Measurements from ENCODE around the gene SLC8A1.

Gene SLC8A1

DNA sequence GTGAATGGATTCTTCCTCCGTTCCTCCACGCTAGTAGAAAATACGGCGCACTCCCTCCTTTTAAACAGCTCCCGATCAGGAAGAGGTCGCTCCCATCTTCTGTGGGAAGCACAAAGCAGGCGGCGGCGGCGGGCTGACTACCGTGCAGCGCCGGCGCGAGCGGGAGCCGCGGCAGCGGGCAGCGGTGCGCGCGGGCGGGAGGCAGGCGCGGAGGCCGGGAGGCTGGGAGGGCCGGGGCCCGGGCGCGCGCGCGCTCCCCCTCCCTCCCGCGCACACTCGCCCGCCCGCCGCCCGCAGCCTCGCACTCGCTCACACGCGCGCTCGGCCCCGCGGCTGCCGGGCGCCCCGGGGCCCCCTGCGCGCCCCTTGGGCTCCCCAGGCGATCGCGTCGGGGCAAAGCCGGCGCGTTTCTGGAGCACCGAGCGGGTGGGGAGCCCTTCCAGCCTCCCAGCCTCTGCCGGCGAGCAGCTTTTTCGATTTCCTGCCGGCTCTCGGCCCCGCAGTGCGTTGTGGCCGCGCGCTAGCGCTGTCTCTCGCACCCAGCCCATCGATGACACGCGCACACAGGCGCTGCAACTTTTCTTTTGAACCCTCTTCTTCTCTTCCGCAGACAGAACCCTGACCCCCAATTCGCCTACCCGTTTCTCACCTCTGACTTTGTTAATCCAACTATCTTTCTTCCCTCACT lies at the start of gene SLC8A1:
Gene SLC8A1, minus strand, starts transcription at position 173 of the 688 bp plus-strand sequence.
- DNase-seq (ENCODE audit: low read depth in 2 of 2), result no peak

DNA sequence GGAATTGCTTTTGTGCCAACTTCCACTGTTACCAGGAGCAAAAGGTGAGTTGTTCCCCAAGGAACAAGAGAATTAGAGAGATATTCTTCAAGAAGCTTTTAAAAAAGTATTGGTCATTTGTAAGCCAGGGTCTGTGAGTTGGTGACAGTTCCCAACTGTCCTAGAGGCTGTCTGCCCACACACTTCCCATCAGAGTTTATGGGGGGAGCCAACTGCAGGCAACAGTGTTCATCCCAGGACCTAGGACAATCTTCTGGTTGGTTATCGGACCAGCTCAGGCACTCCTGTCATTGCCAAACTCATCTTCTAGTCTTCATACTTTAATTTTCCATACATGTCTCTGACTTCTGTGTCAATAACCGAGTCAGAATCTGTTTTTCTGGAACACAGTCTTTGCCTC lies 47.5 kb upstream of the SLC8A1 start:
- DNase-seq (ENCODE audit: low read depth in 2 of 2), result no peak

DNA sequence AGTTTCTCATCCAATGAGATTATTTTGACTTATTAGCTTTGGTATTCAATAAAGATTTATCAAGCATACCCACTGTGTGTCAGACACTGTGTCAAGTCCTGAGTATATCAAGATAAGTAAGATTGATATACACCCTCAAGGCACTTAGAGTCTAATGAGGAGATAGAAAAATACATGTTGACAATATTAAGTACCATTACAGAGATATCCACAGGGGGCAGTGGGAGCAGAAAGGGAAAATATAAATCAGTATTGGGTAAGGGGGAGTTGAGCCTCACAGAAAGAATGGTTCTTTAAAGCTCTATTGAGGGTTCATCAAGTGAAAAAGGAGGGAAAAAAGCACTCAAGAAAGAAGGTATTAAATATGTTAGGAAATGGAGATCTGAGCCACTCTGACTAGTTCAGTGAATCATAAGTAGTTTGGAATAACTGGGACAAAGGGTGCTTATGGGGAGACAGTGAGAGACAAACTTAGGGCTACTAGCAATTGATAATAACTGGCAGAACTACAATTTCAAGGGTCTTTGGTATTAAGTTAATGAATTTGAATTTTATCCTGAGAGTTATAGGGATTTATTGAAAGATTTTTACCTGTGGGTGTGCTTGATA lies 45.5 kb upstream of the SLC8A1 start:
- DNase-seq (ENCODE audit: low read depth in 2 of 2), result no peak

- no peak for DNase-seq (ENCODE audit: low read depth in 2 of 2)
Observed at GRCh38 chr2:40489678-40489960, 37.7 kb upstream of the SLC8A1 start.

DNA sequence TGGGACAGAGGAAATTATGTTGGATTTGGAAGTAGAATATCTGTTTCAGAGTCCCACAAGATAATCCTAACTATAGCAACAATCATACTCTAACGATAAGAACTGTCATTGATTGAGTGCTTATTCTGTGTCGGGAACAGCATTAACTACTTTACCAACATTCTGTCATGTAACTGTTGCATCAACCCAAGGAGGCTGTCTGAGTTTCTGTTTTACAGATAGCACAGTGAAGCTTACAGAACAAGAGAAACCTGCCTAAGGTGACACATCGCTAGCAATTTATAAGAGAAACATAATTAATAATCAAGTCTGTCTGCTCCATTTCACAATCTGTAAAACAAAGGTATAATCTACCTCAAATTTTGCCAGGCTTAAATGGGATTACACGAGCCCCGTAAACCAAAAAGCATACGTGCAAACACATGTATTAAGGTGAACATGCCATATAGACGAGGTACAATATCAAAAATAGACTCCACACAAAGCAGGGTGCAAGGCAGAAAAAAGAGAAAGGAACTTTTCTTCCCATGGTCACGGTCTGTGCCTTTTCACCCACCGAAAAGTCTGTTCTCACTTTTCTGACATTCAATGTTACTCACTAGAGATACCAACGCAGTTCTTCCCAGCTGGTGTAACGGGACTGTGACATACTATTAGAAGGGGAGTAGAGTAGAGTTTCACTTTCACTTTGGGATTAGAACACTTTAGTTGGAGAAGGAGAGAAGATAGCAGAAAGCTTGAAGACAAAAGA lies 37.2 kb upstream of the SLC8A1 start:
- no peak for DNase-seq (ENCODE audit: low read depth in 2 of 2)

DNA sequence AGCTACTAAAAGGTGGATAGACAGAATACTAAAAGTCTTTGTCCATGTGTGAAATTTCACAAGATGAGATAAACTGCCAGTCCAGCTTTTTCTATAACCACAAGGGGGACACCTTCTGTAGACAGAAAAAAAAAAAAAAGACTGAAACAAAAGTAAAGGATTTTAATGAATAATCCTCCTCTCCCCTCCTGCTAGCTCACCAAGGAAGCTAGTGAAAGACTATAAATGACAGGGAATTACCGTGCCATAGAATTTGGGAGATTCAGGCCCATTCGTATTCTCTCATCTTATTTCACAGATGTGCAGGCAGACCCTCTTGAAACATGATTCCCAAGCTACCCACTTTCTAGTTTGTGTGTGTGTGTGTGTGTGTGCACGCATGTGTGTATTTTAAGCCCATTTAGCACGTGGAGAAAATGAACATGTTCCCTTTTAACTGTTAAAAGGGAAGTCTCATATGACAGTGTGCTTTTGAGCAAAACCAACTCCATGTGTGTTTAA lies 36.3 kb upstream of the SLC8A1 start:
- no peak for DNase-seq (ENCODE audit: low read depth in 2 of 2)

DNA sequence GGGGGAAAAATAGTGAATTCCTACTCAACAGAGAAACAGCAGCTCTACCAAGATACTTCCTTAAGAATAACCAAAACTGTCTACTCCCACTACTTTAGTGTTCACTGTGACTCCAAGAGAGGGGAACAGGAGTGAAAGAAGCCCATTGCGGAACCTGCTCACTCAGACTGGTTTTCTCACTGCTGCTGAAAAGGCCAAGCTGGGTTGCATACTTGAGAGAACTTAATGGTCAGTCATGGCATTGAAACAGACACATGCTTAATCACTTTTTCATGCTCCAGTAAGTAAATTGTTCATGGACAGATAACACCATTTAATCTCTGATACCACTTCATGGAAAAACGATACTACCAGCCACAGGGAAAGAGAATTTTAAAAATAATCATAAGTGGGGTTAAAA lies 35.7 kb upstream of the SLC8A1 start:
- no peak for DNase-seq (ENCODE audit: low read depth in 2 of 2)

GRCh38 chr2:40485854-40486253 lies 34.0 kb upstream of the SLC8A1 start:
- no peak for DNase-seq (ENCODE audit: low read depth in 2 of 2)

DNA sequence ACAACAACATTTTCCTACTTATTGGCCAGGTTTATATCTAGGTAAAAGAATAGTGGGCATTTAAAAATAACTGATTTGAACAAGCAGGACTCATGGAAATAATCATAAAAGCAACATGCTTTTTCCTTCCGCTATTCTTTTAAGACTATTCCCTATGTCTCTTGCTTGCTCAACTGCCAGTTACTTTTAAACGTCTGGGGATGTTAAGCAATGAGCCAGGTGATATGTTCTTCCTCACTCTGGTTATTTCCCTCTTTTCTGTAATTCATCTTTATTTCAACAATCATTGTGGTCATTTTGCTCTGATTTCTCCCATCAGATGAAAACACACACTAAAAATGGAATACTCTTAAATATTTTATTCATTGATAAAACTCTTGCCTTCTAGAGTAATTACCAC lies 33.4 kb upstream of the SLC8A1 start:
- no peak for DNase-seq (ENCODE audit: low read depth in 2 of 2)

- DNase-seq (ENCODE audit: low read depth in 2 of 2), result no peak
Observed at GRCh38 chr2:40483549-40484243, 31.8 kb upstream of the SLC8A1 start.

- no peak for DNase-seq (ENCODE audit: low read depth in 2 of 2)
Observed at GRCh38 chr2:40480596-40480995, 28.7 kb upstream of the SLC8A1 start.

- DNase-seq (ENCODE audit: low read depth in 2 of 2), result no peak
Observed at GRCh38 chr2:40480073-40480472, 28.2 kb upstream of the SLC8A1 start.

DNA sequence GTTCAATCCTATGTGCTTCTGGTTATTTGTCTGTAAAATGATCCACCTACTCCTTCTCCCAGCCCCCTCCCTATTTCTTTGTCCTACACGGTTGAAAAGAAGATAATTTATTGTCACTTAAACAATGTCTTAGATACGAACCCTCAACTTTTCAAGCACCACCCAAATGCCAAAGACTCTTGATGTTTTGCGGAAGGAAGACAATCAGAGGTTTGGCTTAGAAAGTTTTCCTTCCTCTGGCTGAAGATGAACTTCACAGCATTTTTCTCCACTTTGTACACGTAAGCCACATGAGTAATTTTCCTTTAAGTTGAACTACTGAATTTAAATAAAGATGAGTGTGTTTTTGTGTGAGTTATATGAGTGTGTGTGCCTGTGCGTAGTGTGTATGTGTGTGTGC lies 25.5 kb upstream of the SLC8A1 start:
- DNase-seq (ENCODE audit: low read depth in 2 of 2), result no peak

GRCh38 chr2:40476436-40476835 lies 24.5 kb upstream of the SLC8A1 start:
- DNase-seq (ENCODE audit: low read depth in 2 of 2), result no peak

GRCh38 chr2:40474306-40474705 lies 22.4 kb upstream of the SLC8A1 start:
- DNase-seq (ENCODE audit: low read depth in 2 of 2), result no peak

GRCh38 chr2:40471866-40472265 lies 20.0 kb upstream of the SLC8A1 start:
- DNase-seq (ENCODE audit: low read depth in 2 of 2), result no peak

DNA sequence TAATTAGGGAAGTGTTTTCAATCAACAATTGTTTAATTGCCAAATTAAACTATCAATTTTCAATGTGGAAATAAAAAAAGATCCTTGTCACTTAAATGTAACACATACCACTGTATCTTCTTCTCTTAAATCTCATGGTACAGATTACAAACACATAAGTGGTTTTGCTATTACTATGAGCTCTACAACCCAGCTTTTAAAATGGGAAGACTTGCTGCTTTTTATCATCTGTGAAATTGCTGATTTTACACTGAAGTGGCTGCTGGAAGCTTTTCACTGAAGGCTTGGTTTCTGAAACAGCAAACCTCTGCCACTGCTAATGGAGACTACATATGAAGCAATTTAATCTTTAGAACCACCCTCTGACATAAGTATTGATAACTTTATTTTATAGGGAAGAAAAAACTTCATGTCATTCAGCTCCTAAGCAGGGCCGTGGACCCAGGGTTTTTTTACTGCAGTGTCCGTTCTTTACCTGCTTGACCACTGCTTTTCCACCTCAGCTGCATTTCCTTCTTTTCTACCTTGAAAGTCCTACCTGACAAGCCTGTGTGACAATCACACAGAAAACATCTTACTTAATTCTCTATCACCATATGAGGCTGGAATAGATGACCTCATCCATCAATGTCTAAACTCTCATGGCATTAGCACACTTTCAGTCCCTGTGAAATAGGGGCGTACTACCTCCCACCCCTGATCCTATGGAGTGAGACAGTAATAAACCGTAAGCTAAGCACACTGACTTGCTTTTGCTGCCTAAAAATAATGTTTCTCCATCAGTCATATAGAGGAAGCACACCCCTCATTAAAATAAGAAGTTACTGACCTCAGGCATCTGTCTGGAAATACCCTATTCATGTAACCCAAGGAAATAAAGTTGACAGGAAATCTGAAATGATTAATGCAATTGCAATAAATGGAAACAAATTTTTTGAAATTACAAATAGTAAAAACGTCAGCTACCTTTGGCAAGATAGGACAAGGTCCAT lies 19.2 kb upstream of the SLC8A1 start:
- DNase-seq (ENCODE audit: low read depth in 2 of 2), result no peak

DNA sequence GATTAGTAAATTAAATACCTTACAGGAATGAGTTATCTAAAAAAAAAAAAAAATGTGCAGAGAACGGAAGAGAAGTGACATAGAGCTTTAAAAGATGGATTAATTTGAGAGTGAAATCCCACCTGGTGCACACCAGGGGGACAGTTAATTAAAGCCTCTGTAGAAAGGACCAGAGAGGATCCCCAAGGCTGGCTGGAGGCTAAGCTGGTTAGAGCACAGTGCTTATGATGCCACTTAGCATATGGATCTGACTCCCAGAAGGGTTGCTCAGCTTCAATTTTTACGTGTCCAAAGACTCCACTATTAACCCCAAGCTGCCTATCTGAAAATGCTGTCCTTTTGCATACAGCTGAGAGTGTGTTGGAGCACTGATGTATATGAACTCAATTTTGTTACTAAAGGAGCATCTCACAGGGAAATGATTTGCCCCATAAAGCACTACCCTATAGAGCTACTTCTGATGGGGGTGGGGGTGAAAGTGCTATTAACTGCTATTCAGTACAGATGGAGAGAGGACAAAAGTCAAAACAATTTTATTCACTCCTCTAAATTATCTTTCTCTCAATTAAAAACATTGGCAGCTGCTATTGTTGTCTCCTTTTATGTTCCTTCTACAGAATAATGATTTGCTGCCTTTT lies 15.2 kb upstream of the SLC8A1 start:
- DNase-seq (ENCODE audit: low read depth in 2 of 2), result no peak

GRCh38 chr2:40466332-40466906 lies 14.5 kb upstream of the SLC8A1 start:
- DNase-seq (ENCODE audit: low read depth in 2 of 2), result no peak

DNA sequence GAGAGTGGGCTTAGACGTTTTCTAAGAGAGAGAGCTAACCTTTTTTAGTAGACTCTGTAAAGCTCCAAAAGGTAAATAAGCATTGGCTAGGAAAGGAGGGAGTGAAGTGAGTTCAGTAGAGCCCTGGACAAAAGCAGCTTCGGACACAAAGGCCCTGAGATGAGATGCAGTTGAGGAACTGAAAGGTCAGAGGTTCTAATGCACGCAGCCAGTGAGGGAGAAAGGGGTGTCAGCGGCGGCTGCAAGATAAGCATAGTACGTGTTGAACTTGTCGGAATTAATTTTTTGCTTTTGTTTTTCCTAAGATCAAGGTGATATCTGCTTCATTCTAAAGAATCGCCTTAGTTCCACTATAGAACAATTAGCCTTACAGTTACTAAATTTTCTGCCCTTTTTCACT lies 11.2 kb upstream of the SLC8A1 start:
- no peak for DNase-seq (ENCODE audit: low read depth in 2 of 2)

Measured in stimulated activated CD4-positive, alpha-beta T cell treated with anti-CD3 and anti-CD28 coated beads, Interleukin-1b, Interleukin-23, amount 100 ng/mL, for 4 hours (primary cell).